Keratinocyte (primary cell): ENCODE measurements around the gene MS4A8.

ENCODE experiments used
- EZH2 ChIP-seq: IDR thresholded peaks from one replicate; pipeline ENCODE4 v1.6.1; 2012; ENCODE audit warnings: inconsistent platforms, mild to moderate bottlenecking, low read length, moderate library complexity
- TF ChIP-seq, protein P1 (sequence below), 3 experiments: IDR thresholded peaks in 1 of 3; conservative IDR thresholded peaks in 1 of 3; optimal IDR thresholded peaks in 1 of 3; 2 replicates in 2 of 3; 3 replicates in 1 of 3; pipeline versions ENCODE3 to v1.5.1; 2011; ENCODE audit warnings: low read length in 3 of 3, mild to moderate bottlenecking in 3 of 3, moderate library complexity in 2 of 3, control low read depth in 1 of 3, inconsistent platforms in 1 of 3; ENCODE audit not compliant: insufficient read depth in 2 of 3; ENCODE audit errors: extremely low read depth in 1 of 3

DNA sequence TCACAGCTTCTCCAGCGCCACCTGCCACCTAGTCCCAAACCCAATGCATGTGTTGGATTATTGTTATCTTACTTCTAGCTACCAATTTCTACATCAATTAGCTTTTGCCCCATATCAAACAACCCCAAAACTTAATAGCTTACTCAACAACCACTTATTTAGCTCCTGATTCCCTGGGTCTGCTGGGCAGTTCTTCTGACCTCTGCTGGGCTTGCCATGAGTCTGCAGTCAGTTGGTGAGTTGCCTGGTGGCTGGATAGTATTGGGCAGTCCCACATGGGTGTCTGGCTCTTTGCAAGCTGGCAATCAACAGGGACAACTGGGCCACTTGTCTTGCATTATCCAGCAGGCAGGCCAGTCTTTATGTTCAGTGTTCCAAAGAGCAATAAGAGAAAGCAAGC, 43.6 kb downstream of the MS4A8 start:
- TF ChIP-seq, protein P1, sequence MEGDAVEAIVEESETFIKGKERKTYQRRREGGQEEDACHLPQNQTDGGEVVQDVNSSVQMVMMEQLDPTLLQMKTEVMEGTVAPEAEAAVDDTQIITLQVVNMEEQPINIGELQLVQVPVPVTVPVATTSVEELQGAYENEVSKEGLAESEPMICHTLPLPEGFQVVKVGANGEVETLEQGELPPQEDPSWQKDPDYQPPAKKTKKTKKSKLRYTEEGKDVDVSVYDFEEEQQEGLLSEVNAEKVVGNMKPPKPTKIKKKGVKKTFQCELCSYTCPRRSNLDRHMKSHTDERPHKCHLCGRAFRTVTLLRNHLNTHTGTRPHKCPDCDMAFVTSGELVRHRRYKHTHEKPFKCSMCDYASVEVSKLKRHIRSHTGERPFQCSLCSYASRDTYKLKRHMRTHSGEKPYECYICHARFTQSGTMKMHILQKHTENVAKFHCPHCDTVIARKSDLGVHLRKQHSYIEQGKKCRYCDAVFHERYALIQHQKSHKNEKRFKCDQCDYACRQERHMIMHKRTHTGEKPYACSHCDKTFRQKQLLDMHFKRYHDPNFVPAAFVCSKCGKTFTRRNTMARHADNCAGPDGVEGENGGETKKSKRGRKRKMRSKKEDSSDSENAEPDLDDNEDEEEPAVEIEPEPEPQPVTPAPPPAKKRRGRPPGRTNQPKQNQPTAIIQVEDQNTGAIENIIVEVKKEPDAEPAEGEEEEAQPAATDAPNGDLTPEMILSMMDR (optimal IDR thresholded peaks at IDR 0.05 in 1 of 3, IDR thresholded peaks at IDR 0.05 in 1 of 3, conservative IDR thresholded peaks at IDR 0.05 in 1 of 3; ENCODE audit: extremely low read depth in 1 of 3, insufficient read depth in 2 of 3, low read length in 3 of 3) = no peak
- TF ChIP-seq EZH2 = no peak
